ENCODE results near the gene TMEM270.
"Not testable (repeated sequence)": the region's sequence is repeated elsewhere in the genome, so short reads cannot be mapped to it uniquely, and the experiment has no call there.

TMEM270 gene

GRCh38 chr7:73876973-73877372 lies 16.0 kb downstream of the TMEM270 start:
- Histone ChIP-seq H3K36me3 (ENCODE audit: control insufficient read depth, insufficient read depth, low read length) (no peaks in the 10 kb centered on the region), H3K27me3 (replicated peaks; ENCODE audit: control insufficient read depth, insufficient read depth, low read length) (no peaks in the 10 kb centered on the region; the same call in 1 of the 2 replicates), H3K4me3 (replicated peaks; ENCODE audit: low read depth, low read length) (no peak overlapping the region)
- no peak for DNase-seq (ENCODE audit: extremely low read depth, insufficient read length)
- no peak for TF ChIP-seq CTCF (IDR thresholded peaks at IDR 0.05; ENCODE audit: insufficient read depth, low read length, poor library complexity, severe bottlenecking)

GRCh38 chr7:73879977-73880681 lies 19.2 kb downstream of the TMEM270 start:
- Histone ChIP-seq H3K36me3 (ENCODE audit: control insufficient read depth, insufficient read depth, low read length) (no peaks in the 10 kb centered on the region), H3K4me3 (replicated peaks; ENCODE audit: low read depth, low read length) (no peak overlapping the region), H3K27me3 (replicated peaks; ENCODE audit: control insufficient read depth, insufficient read depth, low read length) (no peaks in the 10 kb centered on the region; the same call in 1 of the 2 replicates)
- no peak for TF ChIP-seq CTCF (IDR thresholded peaks at IDR 0.05; ENCODE audit: insufficient read depth, low read length, poor library complexity, severe bottlenecking)
- no peak for DNase-seq (ENCODE audit: extremely low read depth, insufficient read length)

- no peaks in the 10 kb centered on the region for H3K36me3 ChIP-seq (ENCODE audit: control insufficient read depth, insufficient read depth, low read length)
- no peaks in the 10 kb centered on the region; the same call in 1 of the 2 replicates for H3K27me3 ChIP-seq (replicated peaks; ENCODE audit: control insufficient read depth, insufficient read depth, low read length)
- TF ChIP-seq CTCF (IDR thresholded peaks at IDR 0.05; ENCODE audit: insufficient read depth, low read length, poor library complexity, severe bottlenecking), result no peak
- DNase-seq (ENCODE audit: extremely low read depth, insufficient read length), result no peak
- H3K4me3 ChIP-seq (replicated peaks; ENCODE audit: low read depth, low read length), result no peak overlapping the region
Measured at GRCh38 chr7:73880755-73881328, 19.9 kb downstream of the TMEM270 start.

- DNase-seq (ENCODE audit: extremely low read depth, insufficient read length), result no peak
- no peaks in the 10 kb centered on the region; the same call in 1 of the 2 replicates for H3K27me3 ChIP-seq (replicated peaks; ENCODE audit: control insufficient read depth, insufficient read depth, low read length)
- TF ChIP-seq CTCF (IDR thresholded peaks at IDR 0.05; ENCODE audit: insufficient read depth, low read length, poor library complexity, severe bottlenecking), result no peak
- no peaks in the 10 kb centered on the region for H3K36me3 ChIP-seq (ENCODE audit: control insufficient read depth, insufficient read depth, low read length)
- H3K4me3 ChIP-seq (replicated peaks; ENCODE audit: low read depth, low read length), result no peak overlapping the region
Measured at GRCh38 chr7:73881352-73882046, 20.5 kb downstream of the TMEM270 start.

GRCh38 chr7:73882047-73882402 lies 21.1 kb downstream of the TMEM270 start:
- no peak overlapping the region for H3K4me3 ChIP-seq (replicated peaks; ENCODE audit: low read depth, low read length)
- H3K27me3 ChIP-seq (replicated peaks; ENCODE audit: control insufficient read depth, insufficient read depth, low read length), result no peaks in the 10 kb centered on the region; the same call in 1 of the 2 replicates
- no peaks in the 10 kb centered on the region for H3K36me3 ChIP-seq (ENCODE audit: control insufficient read depth, insufficient read depth, low read length)
- DNase-seq (ENCODE audit: extremely low read depth, insufficient read length), result no peak
- no peak for TF ChIP-seq CTCF (IDR thresholded peaks at IDR 0.05; ENCODE audit: insufficient read depth, low read length, poor library complexity, severe bottlenecking)

- not testable (repeated sequence) for DNase-seq (ENCODE audit: extremely low read depth, insufficient read length); H3K36me3 ChIP-seq (ENCODE audit: control insufficient read depth, insufficient read depth, low read length); H3K27me3 ChIP-seq (replicated peaks; ENCODE audit: control insufficient read depth, insufficient read depth, low read length); H3K4me3 ChIP-seq (replicated peaks; ENCODE audit: low read depth, low read length)
Measured at GRCh38 chr7:73884867-73885422, 24.0 kb downstream of the TMEM270 start.

Measured in GM06990 (cell line).